GM12875 (cell line): Measurements from ENCODE around the gene GRIK2.

Experiments used
- H3K4me3 ChIP-seq: one replicate; pipeline ENCODE4 v1.5.1; 2011; ENCODE audit warnings: low read depth, low read length, control low read depth
- CTCF ChIP-seq: IDR thresholded peaks from 2 replicates; pipeline ENCODE4 v1.5.1; 2011; ENCODE audit warnings: low read depth, mild to moderate bottlenecking, control low read depth, inconsistent platforms, low read length, moderate library complexity, borderline replicate concordance; ENCODE audit not compliant: insufficient read depth

GRIK2 gene

GRCh38 chr6:101961357-101961756, 567.8 kb downstream of the GRIK2 start:
- no peak for TF ChIP-seq CTCF
- H3K4me3 ChIP-seq, result no peak overlapping the region

GRCh38 chr6:101980924-101981323, 587.4 kb downstream of the GRIK2 start:
- TF ChIP-seq CTCF, result no peak
- no peak overlapping the region for H3K4me3 ChIP-seq

GRCh38 chr6:101986476-101986875, 593.0 kb downstream of the GRIK2 start:
- no peak overlapping the region for H3K4me3 ChIP-seq
- TF ChIP-seq CTCF, result no peak

- TF ChIP-seq CTCF, result no peak
- H3K4me3 ChIP-seq, result no peak overlapping the region
These were observed 598.8 kb downstream of the GRIK2 start for GRCh38 chr6:101992286-101992685.

- no peak overlapping the region for H3K4me3 ChIP-seq
- no peak for TF ChIP-seq CTCF
These were observed 601.0 kb downstream of the GRIK2 start for GRCh38 chr6:101994521-101994920.

- TF ChIP-seq CTCF, result no peak
- no peak overlapping the region for H3K4me3 ChIP-seq
These were observed 621.9 kb downstream of the GRIK2 start for GRCh38 chr6:102015431-102015830.

GRCh38 chr6:102022281-102022680, 628.8 kb downstream of the GRIK2 start:
- no peak for TF ChIP-seq CTCF
- no peak overlapping the region for H3K4me3 ChIP-seq
